ENCODE results near the gene SNRPD3. TPM values are rescaled to one million over a fixed set of nuclear protein-coding genes. Genes with fewer than 3 reads are reported as not detected.

Gene SNRPD3
- total RNA-seq, 1 donor from 2014 or later = 124 TPM

- Mint-ChIP-seq H3K9me3 (ENCODE audit: low read depth) (no peaks in the 10 kb centered on the region), H3K4me3 (ENCODE audit: low read depth) (no peak overlapping the region), H3K27me3 (no peaks in the 10 kb centered on the region), H3K27ac (peak overlapping the region; percentile 30), H3K4me1 (ENCODE audit: low read depth) (peaks cover 12% of the 10 kb centered on the region), H3K36me3 (ENCODE audit: insufficient read depth) (peaks cover 14% of the 10 kb centered on the region)
- TF ChIP-seq CTCF (IDR thresholded peaks at IDR 0.05; ENCODE audit: unreplicated experiment) = no peak
- no peak for DNase-seq (ENCODE audit: low spot score, unreplicated experiment)
Measured at GRCh38 chr22:24578355-24579257, 22.8 kb downstream of the SNRPD3 start.

- no peak for TF ChIP-seq CTCF (IDR thresholded peaks at IDR 0.05; ENCODE audit: unreplicated experiment)
- Mint-ChIP-seq H3K36me3 (ENCODE audit: insufficient read depth) (peaks cover 12% of the 10 kb centered on the region), H3K27me3 (no peaks in the 10 kb centered on the region), H3K4me3 (ENCODE audit: low read depth) (no peak overlapping the region), H3K4me1 (ENCODE audit: low read depth) (peaks cover 12% of the 10 kb centered on the region), H3K9me3 (ENCODE audit: low read depth) (no peaks in the 10 kb centered on the region), H3K27ac (no peak overlapping the region)
- no peak for DNase-seq (ENCODE audit: low spot score, unreplicated experiment)
Measured at GRCh38 chr22:24579258-24579601, 23.4 kb downstream of the SNRPD3 start.

- Mint-ChIP-seq H3K27me3 (no peaks in the 10 kb centered on the region), H3K4me3 (ENCODE audit: low read depth) (no peak overlapping the region), H3K27ac (no peak overlapping the region), H3K36me3 (ENCODE audit: insufficient read depth) (peaks cover 4% of the 10 kb centered on the region), H3K4me1 (ENCODE audit: low read depth) (peaks cover 12% of the 10 kb centered on the region), H3K9me3 (ENCODE audit: low read depth) (no peaks in the 10 kb centered on the region)
- TF ChIP-seq CTCF (IDR thresholded peaks at IDR 0.05; ENCODE audit: unreplicated experiment) = no peak
- DNase-seq (ENCODE audit: low spot score, unreplicated experiment) = no peak
Measured at GRCh38 chr22:24580276-24580675, 24.5 kb downstream of the SNRPD3 start.

- Mint-ChIP-seq H3K4me3 (ENCODE audit: low read depth) (no peak overlapping the region), H3K9me3 (ENCODE audit: low read depth) (no peaks in the 10 kb centered on the region), H3K4me1 (ENCODE audit: low read depth) (peaks cover 12% of the 10 kb centered on the region), H3K27ac (no peak overlapping the region), H3K36me3 (ENCODE audit: insufficient read depth) (no peaks in the 10 kb centered on the region), H3K27me3 (no peaks in the 10 kb centered on the region)
- TF ChIP-seq CTCF (IDR thresholded peaks at IDR 0.05; ENCODE audit: unreplicated experiment) = no peak
- DNase-seq (ENCODE audit: low spot score, unreplicated experiment) = no peak
Measured at GRCh38 chr22:24582056-24582814, 26.4 kb downstream of the SNRPD3 start.

All from progenitor cell of endocrine pancreas (in vitro differentiated cells).